ENCODE data around the gene OPCML. TPM values are rescaled to one million over a fixed set of nuclear protein-coding genes. Genes with fewer than 3 reads are reported as not detected.

Gene OPCML
- total and polyA plus RNA-seq, 7 experiments from 2014 or later = not detected

GRCh38 chr11:133506551-133507094 is 25.7 kb downstream of the OPCML start:
- Histone ChIP-seq H3K27ac (ENCODE audit: low read depth, low read length) (no peak overlapping the region), H3K9me3 (ENCODE audit: control insufficient read depth in 2 of 3, low read length in 3 of 3) (no peaks in the 10 kb centered on the region), H3K27me3 (ENCODE audit: control insufficient read depth in 2 of 2, insufficient read depth in 2 of 2, low read length in 2 of 2) (no peaks in the 10 kb centered on the region), H3K36me3 (ENCODE audit: control insufficient read depth in 2 of 3, insufficient read depth in 3 of 3, low read length in 3 of 3) (no peaks in the 10 kb centered on the region), H3K4me3 (ENCODE audit: low read length) (no peak overlapping the region), H3K4me1 (ENCODE audit: control insufficient read depth in 2 of 2, insufficient read depth in 2 of 2, low read length in 2 of 2) (no peaks in the 10 kb centered on the region)
- CTCF ChIA-PET = no interaction called here
- no peak overlapping the region for H3K4me3 Mint-ChIP-seq
- ATAC-seq = no peak
- intact Hi-C loops (cut with micrococcal nuclease) = no loop called here
- H3K9me3 Mint-ChIP-seq = peaks cover 0 to 6% (median 0%) of the 10 kb centered on the region in 11 donors
- H3K36me3 Mint-ChIP-seq = peaks cover 0 to 4% (median 0%) of the 10 kb centered on the region in 5 donors
- peaks cover 0 to 6% (median 0%) of the 10 kb centered on the region in 7 donors for H3K4me1 Mint-ChIP-seq
- no peak overlapping the region for H3K27ac Mint-ChIP-seq
- POLR2A ChIA-PET = no interaction called here
- DNase-seq = no peak
- peaks cover 0 to 19% (median 0%) of the 10 kb centered on the region in 5 donors for H3K27me3 Mint-ChIP-seq

GRCh38 chr11:133506023-133506422 is 26.3 kb downstream of the OPCML start:
- Histone ChIP-seq H3K36me3 (ENCODE audit: control insufficient read depth in 2 of 3, insufficient read depth in 3 of 3, low read length in 3 of 3) (no peaks in the 10 kb centered on the region), H3K27me3 (ENCODE audit: control insufficient read depth in 2 of 2, insufficient read depth in 2 of 2, low read length in 2 of 2) (no peaks in the 10 kb centered on the region), H3K4me1 (ENCODE audit: control insufficient read depth in 2 of 2, insufficient read depth in 2 of 2, low read length in 2 of 2) (no peaks in the 10 kb centered on the region), H3K27ac (ENCODE audit: low read depth, low read length) (no peak overlapping the region), H3K4me3 (ENCODE audit: low read length) (no peak overlapping the region), H3K9me3 (ENCODE audit: control insufficient read depth in 2 of 3, low read length in 3 of 3) (no peaks in the 10 kb centered on the region)
- ATAC-seq (no peak), DNase-seq (no peak)
- Mint-ChIP-seq H3K36me3 (peaks cover 0 to 4% (median 0%) of the 10 kb centered on the region in 5 donors), H3K27ac (no peak overlapping the region), H3K4me1 (peaks cover 0 to 6% (median 0%) of the 10 kb centered on the region in 7 donors), H3K4me3 (no peak overlapping the region), H3K9me3 (peaks cover 0 to 6% (median 0%) of the 10 kb centered on the region in 11 donors), H3K27me3 (peaks cover 0 to 19% (median 0%) of the 10 kb centered on the region in 5 donors)
- intact Hi-C loops (cut with micrococcal nuclease) = no loop called here
- ChIA-PET POLR2A (no interaction called here), CTCF (no interaction called here)

- no peaks in the 10 kb centered on the region for H3K27me3 ChIP-seq (ENCODE audit: control insufficient read depth in 2 of 2, insufficient read depth in 2 of 2, low read length in 2 of 2)
- no peaks in the 10 kb centered on the region for H3K4me1 ChIP-seq (ENCODE audit: control insufficient read depth in 2 of 2, insufficient read depth in 2 of 2, low read length in 2 of 2)
- POLR2A ChIA-PET = no interaction called here
- H3K36me3 ChIP-seq (ENCODE audit: control insufficient read depth in 2 of 3, insufficient read depth in 3 of 3, low read length in 3 of 3) = no peaks in the 10 kb centered on the region
- H3K9me3 ChIP-seq (ENCODE audit: control insufficient read depth in 2 of 3, low read length in 3 of 3) = no peaks in the 10 kb centered on the region
- peaks cover 0 to 19% (median 0%) of the 10 kb centered on the region in 5 donors for H3K27me3 Mint-ChIP-seq
- no peak overlapping the region for H3K27ac Mint-ChIP-seq
- DNase-seq = no peak
- H3K27ac ChIP-seq (ENCODE audit: low read depth, low read length) = no peak overlapping the region
- no peak overlapping the region for H3K4me3 ChIP-seq (ENCODE audit: low read length)
- peaks cover 0 to 6% (median 0%) of the 10 kb centered on the region in 11 donors for H3K9me3 Mint-ChIP-seq
- peaks cover 0 to 4% (median 0%) of the 10 kb centered on the region in 5 donors for H3K36me3 Mint-ChIP-seq
- peaks cover 0 to 6% (median 0%) of the 10 kb centered on the region in 7 donors for H3K4me1 Mint-ChIP-seq
- intact Hi-C loops (cut with micrococcal nuclease) = no loop called here
- no peak for ATAC-seq
- CTCF ChIA-PET = no interaction called here
- no peak overlapping the region for H3K4me3 Mint-ChIP-seq
Observed at GRCh38 chr11:133504906-133505305, 27.4 kb downstream of the OPCML start.

- ChIA-PET CTCF (no interaction called here), POLR2A (no interaction called here)
- H3K27ac ChIP-seq (ENCODE audit: low read depth, low read length) = no peak overlapping the region
- no peak for ATAC-seq
- Mint-ChIP-seq H3K27ac (no peak overlapping the region), H3K4me1 (peaks cover 0 to 6% (median 0%) of the 10 kb centered on the region in 7 donors), H3K27me3 (peaks cover 0 to 19% (median 0%) of the 10 kb centered on the region in 5 donors), H3K36me3 (peaks cover 0 to 4% (median 0%) of the 10 kb centered on the region in 5 donors), H3K4me3 (no peak overlapping the region), H3K9me3 (peaks cover 0 to 6% (median 0%) of the 10 kb centered on the region in 11 donors)
- no peaks in the 10 kb centered on the region for H3K9me3 ChIP-seq (ENCODE audit: control insufficient read depth in 2 of 3, low read length in 3 of 3)
- no peaks in the 10 kb centered on the region for H3K27me3 ChIP-seq (ENCODE audit: control insufficient read depth in 2 of 2, insufficient read depth in 2 of 2, low read length in 2 of 2)
- no peak for DNase-seq
- no peaks in the 10 kb centered on the region for H3K36me3 ChIP-seq (ENCODE audit: control insufficient read depth in 2 of 3, insufficient read depth in 3 of 3, low read length in 3 of 3)
- no peak overlapping the region for H3K4me3 ChIP-seq (ENCODE audit: low read length)
- H3K4me1 ChIP-seq (ENCODE audit: control insufficient read depth in 2 of 2, insufficient read depth in 2 of 2, low read length in 2 of 2) = no peaks in the 10 kb centered on the region
- intact Hi-C loops (cut with micrococcal nuclease) = no loop called here
Observed at GRCh38 chr11:133503776-133504175, 28.5 kb downstream of the OPCML start.

- no peak overlapping the region for H3K4me3 ChIP-seq (ENCODE audit: low read length)
- H3K4me1 ChIP-seq (ENCODE audit: control insufficient read depth in 2 of 2, insufficient read depth in 2 of 2, low read length in 2 of 2) = no peaks in the 10 kb centered on the region
- H3K27me3 ChIP-seq (ENCODE audit: control insufficient read depth in 2 of 2, insufficient read depth in 2 of 2, low read length in 2 of 2) = no peaks in the 10 kb centered on the region
- ChIA-PET CTCF (no interaction called here), POLR2A (no interaction called here)
- Mint-ChIP-seq H3K27ac (no peak overlapping the region), H3K9me3 (peaks cover 0 to 6% (median 0%) of the 10 kb centered on the region in 11 donors), H3K36me3 (peaks cover 0 to 4% (median 0%) of the 10 kb centered on the region in 5 donors), H3K27me3 (peaks cover 0 to 19% (median 0%) of the 10 kb centered on the region in 5 donors), H3K4me1 (peaks cover 0 to 6% (median 0%) of the 10 kb centered on the region in 7 donors), H3K4me3 (no peak overlapping the region)
- H3K9me3 ChIP-seq (ENCODE audit: control insufficient read depth in 2 of 3, low read length in 3 of 3) = no peaks in the 10 kb centered on the region
- DNase-seq (no peak), ATAC-seq (no peak)
- H3K27ac ChIP-seq (ENCODE audit: low read depth, low read length) = no peak overlapping the region
- no peaks in the 10 kb centered on the region for H3K36me3 ChIP-seq (ENCODE audit: control insufficient read depth in 2 of 3, insufficient read depth in 3 of 3, low read length in 3 of 3)
- intact Hi-C loops (cut with micrococcal nuclease) = no loop called here
Observed at GRCh38 chr11:133503236-133503635, 29.1 kb downstream of the OPCML start.

GRCh38 chr11:133501643-133502539 is 30.4 kb downstream of the OPCML start:
- Mint-ChIP-seq H3K4me1 (peaks cover 0 to 6% (median 0%) of the 10 kb centered on the region in 7 donors), H3K27ac (no peak overlapping the region), H3K4me3 (no peak overlapping the region), H3K27me3 (peaks cover 0 to 17% (median 0%) of the 10 kb centered on the region in 5 donors), H3K36me3 (peaks cover 0 to 4% (median 0%) of the 10 kb centered on the region in 5 donors), H3K9me3 (peaks cover 0 to 7% (median 0%) of the 10 kb centered on the region in 11 donors)
- H3K36me3 ChIP-seq (ENCODE audit: control insufficient read depth in 2 of 3, insufficient read depth in 3 of 3, low read length in 3 of 3) = no peaks in the 10 kb centered on the region
- DNase-seq = no peak
- H3K4me3 ChIP-seq (ENCODE audit: low read length) = no peak overlapping the region
- no peak for ATAC-seq
- ChIA-PET POLR2A (no interaction called here), CTCF (no interaction called here)
- no peaks in the 10 kb centered on the region for H3K4me1 ChIP-seq (ENCODE audit: control insufficient read depth in 2 of 2, insufficient read depth in 2 of 2, low read length in 2 of 2)
- no peaks in the 10 kb centered on the region for H3K9me3 ChIP-seq (ENCODE audit: control insufficient read depth in 2 of 3, low read length in 3 of 3)
- no peaks in the 10 kb centered on the region for H3K27me3 ChIP-seq (ENCODE audit: control insufficient read depth in 2 of 2, insufficient read depth in 2 of 2, low read length in 2 of 2)
- no peak overlapping the region for H3K27ac ChIP-seq (ENCODE audit: low read depth, low read length)
- intact Hi-C loops (cut with micrococcal nuclease) = no loop called here

Measured in naive thymus-derived CD4-positive, alpha-beta T cell (primary cell).